HepG2 (cell line): ENCODE results near the gene MRPL36. TPM values are rescaled to one million over a fixed set of nuclear protein-coding genes. Genes with fewer than 3 reads are reported as not detected.

Experiments
- ATAC-seq: fragments of 200-7000 bp; cut with Tn5 transposase; 3 replicates; pipeline ENCODE4 v1.9.1; 2020; ENCODE audit warnings: mild to moderate bottlenecking, moderate library complexity
- BruUV-seq: library from RNA; stranded (reverse); fragments of 400-500 nt; replicated peaks from 2 replicates; lab custom pipeline; 2021; lab: Mats Ljungman, UMichigan
- CTCF ChIA-PET: fragments of 300-600 bp; formaldehyde crosslinking; extraction: SDS; loops from one replicate; lab custom pipeline; 2021; ENCODE audit warnings: low total read pairs, inconsistent platforms, low intra/inter-chr PET ratio; lab: Yijun Ruan, JAX
- POLR2A ChIA-PET: fragments of 350-600 bp; sonication (Branson Sonifier 250); formaldehyde crosslinking; loops from one replicate; lab custom pipeline; 2020; ENCODE audit warnings: antibody characterized with exemption, inconsistent platforms; lab: Yijun Ruan, JAX
- DNase-seq: peaks from one replicate; pipeline ENCODE4 v3.0.0-alpha.2; 2015; ENCODE audit warnings: low spot score
- FAIRE-seq: peaks from 3 replicates; lab custom pipeline; 2011; peaks lifted over from hg19 to GRCh38; lab: Jason Lieb, UNC
- H2AFZ ChIP-seq: one replicate; pipeline ENCODE4 v1.6.1; 2011; ENCODE audit warnings: low read length, inconsistent platforms
- H3K27ac ChIP-seq: fragments of 300-600 bp; 3 replicates; pipeline ENCODE4 v1.8.0; 2011; ENCODE audit warnings: mixed run types, mild to moderate bottlenecking, mixed read lengths, low read length, inconsistent platforms; ENCODE audit not compliant: insufficient read depth; ENCODE audit errors: extremely low read length
- H3K27me3 ChIP-seq, 2 experiments: fragments of 200-600 bp in 1 of 2; 2 replicates in 1 of 2; 3 replicates in 1 of 2; pipeline versions ENCODE4 v1.6.0 to v1.8.0; 2011; ENCODE audit warnings: low read length in 2 of 2, mild to moderate bottlenecking in 2 of 2, moderate library complexity in 2 of 2, inconsistent platforms in 1 of 2; ENCODE audit not compliant: insufficient read depth in 2 of 2, control insufficient read depth in 1 of 2
- H3K36me3 ChIP-seq, 2 experiments: fragments of 200-600 bp in 1 of 2; replicated peaks in 1 of 2; 2 replicates in 1 of 2; 3 replicates in 1 of 2; pipeline versions ENCODE4 v1.5.1 to v1.8.0; 2011; ENCODE audit warnings: low read length in 2 of 2, inconsistent platforms in 1 of 2; ENCODE audit not compliant: insufficient read depth in 2 of 2, control insufficient read depth in 1 of 2
- H3K4me1 ChIP-seq: 2 replicates; pipeline ENCODE4 v1.5.1; 2012; ENCODE audit warnings: low read length, inconsistent platforms; ENCODE audit not compliant: insufficient read depth
- H3K4me2 ChIP-seq: 2 replicates; pipeline ENCODE4 v1.6.0; 2011; ENCODE audit warnings: low read depth, low read length, inconsistent platforms
- H3K4me3 ChIP-seq, 3 experiments: fragments of 200-600 bp in 1 of 3; sonication (generic), shearing (Covaris generic) in 1 of 3; replicated peaks in 1 of 3; 2 replicates each; pipeline ENCODE4 v1.5.1; 2011 to 2016; ENCODE audit warnings: low read length in 3 of 3, inconsistent platforms in 2 of 3, low read depth in 2 of 3, mild to moderate bottlenecking in 2 of 3, control low read depth in 1 of 3, mixed read lengths in 1 of 3; ENCODE audit not compliant: insufficient read depth in 1 of 3
- H3K79me2 ChIP-seq: one replicate; pipeline ENCODE4 v1.6.1; 2011; ENCODE audit warnings: low read length, inconsistent platforms; ENCODE audit not compliant: insufficient read depth
- H3K9ac ChIP-seq: 2 replicates; pipeline ENCODE4 v1.6.0; 2011; ENCODE audit warnings: mild to moderate bottlenecking, low read depth, low read length, inconsistent platforms; ENCODE audit not compliant: insufficient read depth
- H3K9me3 ChIP-seq: 2 replicates; pipeline ENCODE4 v1.5.1; 2012; ENCODE audit warnings: mild to moderate bottlenecking, low read length
- H4K20me1 ChIP-seq: 2 replicates; pipeline ENCODE4 v1.6.0; 2011; ENCODE audit warnings: inconsistent platforms, mild to moderate bottlenecking, low read length, moderate library complexity; ENCODE audit not compliant: insufficient read depth
- EP300 ChIP-seq, 3 experiments: sonication (generic) in 1 of 3; formaldehyde crosslinking in 1 of 3; IDR thresholded peaks; 2 replicates each; pipeline versions ENCODE4 v1.5.1 to v1.6.1; 2011 to 2020; ENCODE audit warnings: low read depth in 2 of 3, low read length in 2 of 3, borderline replicate concordance in 1 of 3, improper control_type of control experiment in 1 of 3, mild to moderate bottlenecking in 1 of 3, missing genetic modification reagents in 1 of 3, moderate library complexity in 1 of 3
- HES4 ChIP-seq: sonication (generic); formaldehyde crosslinking; IDR thresholded peaks from 2 replicates; pipeline ENCODE4 v1.9.0; 2021; ENCODE audit warnings: mild to moderate bottlenecking, missing genetic modification reagents, borderline replicate concordance
- IRX3 ChIP-seq: sonication (generic); formaldehyde crosslinking; IDR thresholded peaks from 2 replicates; pipeline ENCODE4 v1.8.1; 2023; ENCODE audit warnings: mild to moderate bottlenecking, low read depth, missing genetic modification reagents, borderline replicate concordance
- ISX ChIP-seq: sonication (generic); formaldehyde crosslinking; conservative IDR thresholded peaks from 2 replicates; pipeline ENCODE4 v1.5.0; 2020; ENCODE audit warnings: missing genetic modification reagents
- NFAT5 ChIP-seq: sonication (generic); formaldehyde crosslinking; IDR thresholded peaks from 2 replicates; pipeline ENCODE4 v1.4.0; 2020; ENCODE audit warnings: missing genetic modification reagents
- POLR2G ChIP-seq: fragments of 200-400 bp; formaldehyde crosslinking; IDR thresholded peaks from 2 replicates; pipeline ENCODE4 v1.6.1; 2018; ENCODE audit warnings: mild to moderate bottlenecking, low read depth, low read length, moderate library complexity
- PPARG ChIP-seq: conservative IDR thresholded peaks from 2 replicates; pipeline ENCODE4 v1.6.1; 2016; ENCODE audit warnings: missing biosample characterization, missing genetic modification reagents
- RXRA ChIP-seq: sonication (generic); formaldehyde crosslinking; IDR thresholded peaks from 2 replicates; pipeline ENCODE4 v1.5.1; 2020; ENCODE audit warnings: missing genetic modification reagents
- RXRB ChIP-seq: IDR thresholded peaks from 2 replicates; pipeline ENCODE4 v1.6.1; 2016; ENCODE audit warnings: borderline replicate concordance, missing genetic modification reagents, missing compliant biosample characterization
- ZBTB38 ChIP-seq: sonication (generic); formaldehyde crosslinking; IDR thresholded peaks from 2 replicates; pipeline ENCODE4 v1.5.1; 2020; ENCODE audit warnings: mild to moderate bottlenecking, missing genetic modification reagents
- ZFP36L1 ChIP-seq: sonication (generic); formaldehyde crosslinking; IDR thresholded peaks from 2 replicates; pipeline ENCODE4 v1.8.0; 2022; ENCODE audit warnings: mild to moderate bottlenecking, missing genetic modification reagents, moderate library complexity
- ZKSCAN1 ChIP-seq: fragments of 150-350 bp; IDR thresholded peaks from 2 replicates; pipeline ENCODE4 v1.6.1; 2014; ENCODE audit warnings: low read length
- ZNF224 ChIP-seq: sonication (generic); formaldehyde crosslinking; IDR thresholded peaks from 2 replicates; pipeline ENCODE4 v1.5.0; 2020; ENCODE audit warnings: mild to moderate bottlenecking, missing genetic modification reagents
- ZNF503 ChIP-seq: sonication (generic); formaldehyde crosslinking; IDR thresholded peaks from 2 replicates; pipeline ENCODE4 v1.4.0; 2020; ENCODE audit warnings: missing genetic modification reagents
- ZSCAN22 ChIP-seq: sonication (generic); formaldehyde crosslinking; IDR thresholded peaks from 2 replicates; pipeline ENCODE4 v1.4.0; 2020; ENCODE audit warnings: mild to moderate bottlenecking, missing genetic modification reagents
- WGBS: methylation state at CpG from one replicate; pipeline ENCODE4 v1.1.6; 2017; ENCODE audit warnings: low lambda C conversion rate; 5-methylcytosine and 5-hydroxymethylcytosine counted together
- in situ Hi-C: cut with HindIII; loops from 2 replicates; pipeline ENCODE4 v1.10.0; 2017; ENCODE audit warnings: low pct_unique_long_range_greater_than_20kb; ENCODE audit not compliant: extremely low pct_ligation_motif_present
- intact Hi-C: fragments of 100-400 bp; cut with micrococcal nuclease; formaldehyde crosslinking; loops from one replicate; pipeline ENCODE4 v1.10.0; 2022; ENCODE audit not compliant: unreplicated experiment
- polyA plus RNA-seq, 8 experiments: library from polyadenylated mRNA; depleted of rRNA in 3 of 8; stranded (reverse) in 7 of 8; unstranded in 1 of 8; fragments of >200 nt; fragmentation: Illumina TruSeq in 4 of 8; extraction: Trizol in 4 of 8; gene quantifications; 2 replicates each; pipeline versions ENCODE4 v1.2.1 to v1.2.3, GENCODE V29; 2011 to 2016; ENCODE audit warnings: low read depth in 4 of 8, missing spikeins in 1 of 8, mixed read lengths in 1 of 8; ENCODE audit not compliant: insufficient read depth in 1 of 8
- total RNA-seq, 5 experiments: library from RNA; depleted of rRNA; stranded (reverse); fragments of >200 nt; fragmentation: Illumina TruSeq; extraction: Trizol; gene quantifications; 2 replicates each; pipeline ENCODE4 v1.2.3, GENCODE V29; 2016; ENCODE audit warnings: low read depth in 1 of 5

Gene MRPL36
- total and polyA plus RNA-seq, 2 of the 13 experiments (the other 11 are each of a cell fraction or from before 2014, with no cell fraction given) = 71.3 to 113 TPM

GRCh38 chr5:1801222-1801966 lies 1.8 kb upstream of the MRPL36 start, which contains the start of gene NDUFS6:
NDUFS6 (plus strand) TSS chr5:1801407; CDS start chr5:1801418, 11 bp downstream.
- H3K4me3 ChIP-seq = peak within 1 kb of the TSS; percentile 72 to 99 (median 97)
- ChIA-PET CTCF (no interaction called here), POLR2A (interaction anchor here (0.9 to 1.4 kb wide), 3 partner anchors 19 to 167 kb away, joined by 3 read pairs; no protein-coding TSS in a partner anchor)
- peak within 1 kb of the TSS; percentile 83 for H3K27ac ChIP-seq
- H3K36me3 ChIP-seq = peaks cover 8 to 54% of the 10 kb centered on the region in 2 experiments
- H4K20me1 ChIP-seq = no peaks in the 10 kb centered on the region; the same call in 1 of the 2 replicates
- intact Hi-C loops = no loop called here
- H3K9me3 ChIP-seq = no peaks in the 10 kb centered on the region
- TSS peak; percentile 39 for BruUV-seq
- peak within 1 kb of the TSS; percentile 94 for H3K4me2 ChIP-seq
- peak within 1 kb of the TSS; percentile 31 for H2AFZ ChIP-seq
- DNase-seq = peak; percentile 60
- in situ Hi-C loops = no loop called here
- FAIRE-seq = no peak
- H3K79me2 ChIP-seq = peaks cover 51% of the 10 kb centered on the region
- peaks cover 35% of the 10 kb centered on the region for H3K4me1 ChIP-seq
- no peaks in the 10 kb centered on the region; a peak in 1 of 5 replicates for H3K27me3 ChIP-seq
- 0% methylated on average over 32 of the region's 69 CpGs for WGBS
- peak; percentile 55 for ATAC-seq
- peak within 1 kb of the TSS; percentile 87 for H3K9ac ChIP-seq
- TF ChIP-seq EP300 (IDR thresholded peaks at IDR 0.05; ENCODE audit: low read depth in 2 of 2, low read length in 2 of 2) (no peak), EP300 (CRISPR knock-in tag; IDR thresholded peaks at IDR 0.05; ENCODE audit: borderline replicate concordance) (no peak), ZNF224 (peak; percentile 73; the same call in 1 of the 2 replicates), NFAT5 (CRISPR knock-in tag) (0 out of 2 replicates have a peak, but pooled peaks have one; percentile 54), ZNF503 (peak; percentile 60; the same call in 1 of the 2 replicates), ZBTB38 (CRISPR knock-in tag) (peak; percentile 79; the same call in 1 of the 2 replicates), ZSCAN22 (CRISPR knock-in tag) (no peak), HES4 (peak; percentile 90; the same call in 1 of the 2 replicates), ZKSCAN1 (no peak), PPARG (no peak; the same call in 1 of the 2 replicates), ISX (CRISPR knock-in tag) (no peak; the same call in 1 of the 2 replicates), IRX3 (no peak), RXRA (CRISPR knock-in tag) (peak; percentile 75; the same call in 1 of the 2 replicates), ZFP36L1 (no peak), RXRB (no peak), POLR2G (peak; percentile 71)
